ENCODE data around the gene TNNI3K.

- TF ChIP-seq POLR2A (IDR thresholded peaks at IDR 0.05) (no peak), CTCF (IDR thresholded peaks at IDR 0.05) (no peak), POLR2AphosphoS5 (IDR thresholded peaks at IDR 0.05; ENCODE audit: insufficient read depth in 1 of 2, low read depth in 1 of 2) (no peak)
These were observed 192.5 kb downstream of the TNNI3K start for GRCh38 chr1:74427681-74428080.
